ENCODE results near the gene PRSS57. TPM values are rescaled to one million over a fixed set of nuclear protein-coding genes. Genes with fewer than 3 reads are reported as not detected.
A peak's percentile ranks its signal among the peaks of the same experiment; 100 is the strongest.

Gene PRSS57
- total RNA-seq, 2 experiments from 2014 or later: not detected

DNA sequence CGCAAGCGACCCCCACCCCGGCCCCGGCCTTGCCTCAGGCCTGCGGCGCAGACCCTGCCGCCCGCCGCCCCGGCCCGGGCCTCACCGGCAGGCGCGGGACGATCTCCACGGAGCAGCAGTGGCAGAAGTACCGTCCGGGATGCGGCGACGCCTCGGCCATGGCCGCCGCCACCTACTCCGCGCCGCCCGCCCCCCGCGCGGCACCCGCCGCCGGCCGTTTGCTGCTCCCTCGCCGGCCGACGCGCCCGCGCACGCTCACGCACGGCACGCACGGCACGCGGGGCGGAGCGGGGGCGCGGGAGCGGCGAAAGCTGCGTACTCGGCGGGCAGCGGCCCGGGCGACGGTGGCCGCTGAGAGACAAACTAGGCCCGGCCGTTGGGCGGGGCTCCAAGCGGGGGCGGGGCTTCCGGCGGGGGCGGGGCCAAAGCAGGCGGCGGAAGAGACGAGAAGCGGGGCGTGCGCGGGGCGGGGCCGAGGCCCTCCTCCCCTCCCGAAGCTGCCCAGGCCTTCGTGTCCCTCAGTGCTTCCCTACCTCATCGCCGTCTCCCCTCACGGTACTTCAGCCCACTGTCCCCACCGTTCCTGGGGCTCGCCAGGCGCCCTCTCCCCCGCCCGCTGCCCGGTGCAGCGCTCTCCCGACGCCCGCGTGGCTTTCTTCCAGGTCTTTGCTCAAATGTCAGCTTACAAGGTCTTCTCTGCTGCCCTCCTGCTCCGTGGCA is 32.1 kb downstream of the PRSS57 start, which contains the start of gene RNF126:
Gene RNF126, minus strand, starts transcription at position 253 of the 720 bp plus-strand sequence. Its CDS starts 93 bp downstream, at position 160.
- POLR2A ChIA-PET: interaction anchor here (1.0 to 1.8 kb wide), 2 partner anchors 18 to 136 kb away, joined by 5 to 7 read pairs; no protein-coding TSS in a partner anchor

DNA sequence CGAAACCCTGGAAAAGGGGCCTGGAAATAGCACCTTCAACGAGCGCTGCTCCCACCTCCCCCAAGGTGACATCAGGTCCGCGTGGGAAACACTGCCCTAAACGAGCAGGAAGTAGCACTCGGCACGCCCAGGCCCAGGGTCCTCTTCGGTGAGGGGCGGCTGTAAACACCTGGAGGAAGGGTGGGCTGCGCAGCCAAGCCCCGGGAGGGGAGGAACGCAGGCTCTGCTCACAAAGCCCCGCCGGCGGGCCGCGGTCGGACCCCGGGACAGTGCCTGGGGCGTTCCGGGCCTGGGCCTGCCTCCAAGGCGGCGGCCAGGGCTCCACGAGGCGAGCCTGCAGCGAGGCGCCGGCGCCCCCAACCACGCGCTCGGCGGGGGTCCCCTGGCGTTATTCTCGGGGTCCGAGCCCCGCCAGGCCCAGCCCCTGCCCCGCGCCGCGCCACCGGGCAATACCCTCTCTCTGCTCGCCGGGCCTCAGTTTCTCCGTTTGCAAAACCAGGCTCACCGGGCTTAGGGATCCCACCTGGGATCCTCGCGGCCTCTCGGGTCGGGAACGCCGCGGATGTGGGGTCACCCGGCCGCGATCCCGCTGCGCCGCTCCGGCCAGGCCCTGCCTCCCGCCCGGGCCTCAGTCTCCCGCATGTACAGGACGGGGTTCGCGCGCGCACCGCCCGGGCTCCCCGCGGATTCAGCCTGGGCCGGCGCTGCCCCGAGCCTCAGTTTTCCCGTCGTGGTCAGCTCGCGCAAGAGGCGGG is 32.9 kb downstream of the PRSS57 start:
- Mint-ChIP-seq H3K27ac (peak overlapping the region; percentile 95), H3K27me3 (no peaks in the 10 kb centered on the region), H3K9me3 (ENCODE audit: low read depth) (no peaks in the 10 kb centered on the region), H3K4me3 (peak overlapping the region; percentile 96), H3K4me1 (peaks cover 42% of the 10 kb centered on the region), H3K36me3 (ENCODE audit: low read depth) (peaks cover 15% of the 10 kb centered on the region)
- ChIA-PET CTCF (interaction anchor here (0.6 to 1.7 kb wide), 2 partner anchors 71 to 72 kb away, joined by 3 to 13 read pairs; no protein-coding TSS in a partner anchor), POLR2A (interaction anchor here (1.0 to 1.8 kb wide), 2 partner anchors 18 to 137 kb away, joined by 5 to 7 read pairs; no protein-coding TSS in a partner anchor)
- intact Hi-C loops (cut with DNase I, micrococcal nuclease): loop anchor here (1.0 to 5.0 kb wide), 9 partner anchors 90 to 586 kb away; partner anchors contain the start of genes BSG (in 1 of the 2), MIDN (in 1 of the 2), PTBP1 (in 1 of the 2) and RNU6-2 (in 1 of the 2)
- DNase-seq (peak; percentile 85), ATAC-seq (peak; percentile 35)

More for the DNA sequence above, 32.1 kb downstream of the PRSS57 start, which contains the start of gene RNF126:
- Mint-ChIP-seq H3K27ac (peak within 1 kb of the TSS; percentile 95), H3K4me3 (peak within 1 kb of the TSS; percentile 96), H3K27me3 (no peaks in the 10 kb centered on the region), H3K36me3 (ENCODE audit: low read depth) (peaks cover 15% of the 10 kb centered on the region), H3K9me3 (ENCODE audit: low read depth) (no peaks in the 10 kb centered on the region), H3K4me1 (peaks cover 37% of the 10 kb centered on the region)
- CTCF ChIA-PET: interaction anchor here (0.6 to 1.7 kb wide), 5 partner anchors 17 to 261 kb away, joined by 3 to 13 read pairs (median 3); no protein-coding TSS in a partner anchor
- DNase-seq: peak; percentile 98
- intact Hi-C loops (cut with DNase I, micrococcal nuclease): loop anchor here (1.0 to 5.0 kb wide), 17 partner anchors 17 to 612 kb away; partner anchors contain the start of genes BSG (in 2 of the 2), PTBP1 (in 2 of the 2), CDC34 (in 1 of the 2) and FAM174C (in 1 of the 2)
- peak; percentile 49 for ATAC-seq

DNA sequence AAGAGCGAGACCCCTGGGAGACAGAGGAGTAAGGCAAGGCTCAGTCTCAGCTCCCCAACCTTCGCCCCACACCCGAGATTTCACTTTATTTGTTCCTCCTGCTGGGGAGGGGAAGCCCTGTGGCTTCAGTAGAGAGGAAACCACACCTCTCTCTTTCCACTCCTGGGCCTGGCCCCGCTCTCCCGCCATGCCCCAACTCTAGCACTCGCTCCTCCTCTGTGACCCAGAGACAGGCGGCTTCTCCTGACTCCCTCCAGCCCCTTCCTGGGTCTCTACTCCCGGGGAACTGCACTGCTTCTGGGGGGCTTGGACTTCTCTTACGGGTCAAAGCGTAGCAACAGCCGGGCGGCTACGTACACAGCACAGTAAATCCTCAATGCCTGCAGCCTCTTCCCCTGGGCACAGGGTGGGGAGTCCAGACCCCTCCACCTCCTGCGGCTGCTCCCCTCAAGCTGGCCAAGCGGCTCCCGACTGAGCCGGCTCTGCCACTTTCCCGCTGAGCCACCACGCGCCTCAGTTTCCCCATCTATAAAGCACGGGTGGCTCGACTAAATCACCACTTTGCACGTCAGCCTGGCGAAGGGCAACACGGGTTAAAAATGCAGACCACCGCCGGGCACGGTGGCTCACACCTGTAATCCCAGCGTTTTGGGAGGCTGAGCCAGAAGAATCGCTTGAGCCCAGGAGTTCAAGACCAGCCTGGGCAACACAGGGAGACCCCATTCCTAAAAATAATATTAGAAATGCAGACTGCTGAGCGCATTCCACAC is 33.6 kb downstream of the PRSS57 start:
- POLR2A ChIA-PET: interaction anchor here (1.0 to 1.7 kb wide), 2 partner anchors 50 to 87 kb away, joined by 3 to 8 read pairs; no protein-coding TSS in a partner anchor

GRCh38 chr19:660793-661426 is 34.3 kb downstream of the PRSS57 start:
- H3K27me3 Mint-ChIP-seq: no peaks in the 10 kb centered on the region
- intact Hi-C loops (cut with DNase I, micrococcal nuclease): loop anchor here (1.0 to 5.0 kb wide), 6 partner anchors 28 to 511 kb away; partner anchors contain the start of genes BSG (in 1 of the 2), POLRMT (in 1 of the 2), PTBP1 (in 1 of the 2) and SBNO2 (in 1 of the 2)
- DNase-seq (no peak), ATAC-seq (no peak)
- peak overlapping the region; percentile 95 for H3K27ac Mint-ChIP-seq
- no peaks in the 10 kb centered on the region for H3K9me3 Mint-ChIP-seq (ENCODE audit: low read depth)
- peak overlapping the region; percentile 96 for H3K4me3 Mint-ChIP-seq
- POLR2A ChIA-PET: interaction anchor here (0.5 to 1.7 kb wide), 4 partner anchors 20 to 498 kb away, joined by 3 to 8 read pairs (median 3); no protein-coding TSS in a partner anchor
- peaks cover 20% of the 10 kb centered on the region for H3K36me3 Mint-ChIP-seq (ENCODE audit: low read depth)
- CTCF ChIA-PET: interaction anchor here (0.7 kb wide), 1 partner anchor 24 kb away, joined by 4 read pairs; no protein-coding TSS in a partner anchor
- peaks cover 51% of the 10 kb centered on the region for H3K4me1 Mint-ChIP-seq

More for the DNA sequence above, 33.6 kb downstream of the PRSS57 start:
- H3K27ac Mint-ChIP-seq: peak overlapping the region; percentile 95
- CTCF ChIA-PET: interaction anchor here (0.6 to 0.7 kb wide), 2 partner anchors 25 to 73 kb away, joined by 3 to 4 read pairs; no protein-coding TSS in a partner anchor
- peaks cover 47% of the 10 kb centered on the region for H3K4me1 Mint-ChIP-seq
- H3K9me3 Mint-ChIP-seq (ENCODE audit: low read depth): no peaks in the 10 kb centered on the region
- peak overlapping the region; percentile 96 for H3K4me3 Mint-ChIP-seq
- intact Hi-C loops (cut with DNase I, micrococcal nuclease): loop anchor here (1.0 to 5.0 kb wide), 10 partner anchors 28 to 587 kb away; partner anchors contain the start of genes BSG (in 1 of the 2), MIDN (in 1 of the 2), POLRMT (in 1 of the 2) and PTBP1 (in 1 of the 2)
- ATAC-seq (peak; percentile 50), DNase-seq (peak; percentile 81)
- H3K36me3 Mint-ChIP-seq (ENCODE audit: low read depth): peaks cover 15% of the 10 kb centered on the region
- H3K27me3 Mint-ChIP-seq: no peaks in the 10 kb centered on the region

DNA sequence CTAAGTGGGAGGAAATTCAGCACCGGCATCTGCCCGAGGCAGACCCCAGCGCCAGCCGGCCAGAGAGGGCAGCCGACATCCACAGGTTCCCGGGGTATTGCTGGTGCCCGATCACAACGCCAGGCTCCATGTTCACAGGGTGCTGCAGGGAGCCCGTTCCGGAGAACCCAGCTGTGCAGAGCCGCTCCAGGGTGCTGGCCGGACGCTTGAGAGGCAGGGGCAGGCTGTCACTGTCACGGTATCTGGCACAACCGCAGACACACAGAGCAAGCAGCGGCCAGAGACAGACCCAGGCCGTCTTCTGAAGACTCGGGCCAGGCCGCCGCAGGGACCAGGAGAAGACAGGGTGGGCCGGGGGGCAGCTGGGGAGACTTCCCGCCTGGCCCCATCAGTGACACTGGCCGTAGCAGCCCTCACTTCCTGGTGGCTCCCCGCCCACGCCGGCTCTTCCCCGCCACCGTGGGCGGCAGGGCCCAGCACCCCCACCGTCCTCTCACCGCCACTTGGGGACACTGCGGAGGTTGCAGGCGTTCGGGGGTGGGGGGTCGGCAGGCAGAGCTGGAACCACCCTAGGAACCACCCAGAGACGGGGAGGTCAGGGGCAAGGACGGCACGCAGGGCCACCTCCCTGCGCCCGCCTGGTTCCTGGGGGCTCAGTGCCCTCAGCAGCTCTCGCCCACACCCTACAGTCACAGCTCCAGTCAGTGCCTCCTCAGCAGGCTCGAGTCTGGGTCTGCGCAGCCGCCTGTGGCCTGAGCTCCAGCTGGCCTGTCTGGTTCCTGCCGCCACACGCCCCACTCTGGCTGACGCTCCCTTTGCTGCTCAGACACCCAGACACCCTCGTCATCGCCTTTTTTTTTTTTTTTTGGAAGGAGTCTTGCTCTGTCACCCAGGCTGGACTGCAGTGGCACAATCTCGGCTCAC is 36.1 kb downstream of the PRSS57 start:
- H3K27ac Mint-ChIP-seq: peak overlapping the region; percentile 95
- peak; percentile 48 for DNase-seq
- no peaks in the 10 kb centered on the region for H3K27me3 Mint-ChIP-seq
- POLR2A ChIA-PET: no interaction called here
- CTCF ChIA-PET: interaction anchor here (0.6 kb wide), 1 partner anchor 148 kb away, joined by 4 read pairs; no protein-coding TSS in a partner anchor
- H3K4me3 Mint-ChIP-seq: peak overlapping the region; percentile 96
- H3K9me3 Mint-ChIP-seq (ENCODE audit: low read depth): no peaks in the 10 kb centered on the region
- intact Hi-C loops (cut with DNase I, micrococcal nuclease): no loop called here
- peaks cover 32% of the 10 kb centered on the region for H3K36me3 Mint-ChIP-seq (ENCODE audit: low read depth)
- peaks cover 55% of the 10 kb centered on the region for H3K4me1 Mint-ChIP-seq
- ATAC-seq: no peak

DNA sequence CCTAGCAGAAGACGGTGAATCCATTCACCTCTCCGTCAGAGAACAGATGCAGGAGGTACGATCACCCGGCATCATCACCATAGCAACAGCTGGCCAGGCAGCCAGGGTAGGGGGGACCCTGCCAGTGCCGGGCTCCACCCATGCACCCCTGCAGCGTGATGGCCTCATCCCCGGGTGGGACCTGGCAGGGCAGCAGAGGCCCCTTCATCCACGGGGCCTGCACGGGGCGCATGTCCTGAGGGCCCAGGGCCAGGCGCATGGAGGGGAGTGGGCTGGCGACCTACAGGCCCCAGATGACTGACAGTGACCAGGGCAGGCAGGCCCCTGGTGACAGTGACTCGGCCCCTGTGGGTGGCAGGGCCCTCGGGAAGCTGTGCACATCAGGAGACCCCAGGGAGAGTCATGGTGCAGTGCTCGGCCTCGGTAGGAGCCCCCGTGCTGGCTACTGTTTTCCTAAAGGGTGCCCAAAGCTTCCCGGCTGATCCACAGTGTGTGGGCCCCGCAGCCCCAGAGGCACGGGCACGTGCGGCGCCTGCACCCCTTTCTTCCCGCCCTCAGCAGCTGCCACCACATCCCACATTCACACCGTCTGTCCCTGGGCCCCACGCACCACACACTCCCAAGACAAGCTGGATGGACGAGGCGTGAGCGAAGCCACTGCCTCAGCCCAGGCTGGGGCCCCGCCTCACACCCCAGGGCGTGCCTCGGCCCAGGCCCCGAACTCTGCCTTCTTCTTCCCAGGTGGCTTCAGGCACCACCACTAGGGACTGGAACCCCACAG is 37.0 kb downstream of the PRSS57 start:
- ATAC-seq: no peak
- peaks cover 33% of the 10 kb centered on the region for H3K36me3 Mint-ChIP-seq (ENCODE audit: low read depth)
- DNase-seq: no peak
- H3K4me1 Mint-ChIP-seq: peaks cover 51% of the 10 kb centered on the region
- H3K27me3 Mint-ChIP-seq: no peaks in the 10 kb centered on the region
- CTCF ChIA-PET: no interaction called here
- no peak overlapping the region for H3K4me3 Mint-ChIP-seq
- no peak overlapping the region for H3K27ac Mint-ChIP-seq
- intact Hi-C loops (cut with DNase I, micrococcal nuclease): no loop called here
- POLR2A ChIA-PET: no interaction called here
- no peaks in the 10 kb centered on the region for H3K9me3 Mint-ChIP-seq (ENCODE audit: low read depth)

DNA sequence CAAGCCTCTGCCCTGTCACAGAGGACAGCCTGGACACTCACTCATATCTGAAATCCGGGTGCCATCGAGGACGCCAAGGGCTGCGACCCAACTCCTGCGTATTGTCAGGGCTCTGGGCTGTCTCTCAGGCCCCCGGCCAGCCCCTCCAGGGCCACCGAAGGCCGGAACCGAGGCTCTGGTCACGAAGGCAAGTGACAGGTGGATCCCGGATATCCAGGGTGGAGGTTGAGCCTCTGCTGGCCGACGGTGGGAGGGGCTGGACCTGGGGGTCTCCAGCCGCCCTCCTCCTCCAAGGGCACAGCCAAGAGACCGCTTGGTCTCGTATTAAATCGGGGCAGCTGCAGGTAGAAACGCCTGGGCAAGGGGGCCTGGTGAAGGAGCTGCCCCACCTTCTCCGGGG is 37.6 kb downstream of the PRSS57 start:
- ATAC-seq: no peak
- DNase-seq: no peak
- intact Hi-C loops (cut with DNase I, micrococcal nuclease): loop anchor here in 1 of 2 experiments (2.0 kb wide), 1 partner anchor 75 kb away; no protein-coding TSS in a partner anchor
- peaks cover 36% of the 10 kb centered on the region for H3K36me3 Mint-ChIP-seq (ENCODE audit: low read depth)
- H3K9me3 Mint-ChIP-seq (ENCODE audit: low read depth): no peaks in the 10 kb centered on the region
- peaks cover 51% of the 10 kb centered on the region for H3K4me1 Mint-ChIP-seq
- H3K27ac Mint-ChIP-seq: no peak overlapping the region
- no peak overlapping the region for H3K4me3 Mint-ChIP-seq
- ChIA-PET POLR2A (no interaction called here), CTCF (no interaction called here)
- H3K27me3 Mint-ChIP-seq: no peaks in the 10 kb centered on the region

DNA sequence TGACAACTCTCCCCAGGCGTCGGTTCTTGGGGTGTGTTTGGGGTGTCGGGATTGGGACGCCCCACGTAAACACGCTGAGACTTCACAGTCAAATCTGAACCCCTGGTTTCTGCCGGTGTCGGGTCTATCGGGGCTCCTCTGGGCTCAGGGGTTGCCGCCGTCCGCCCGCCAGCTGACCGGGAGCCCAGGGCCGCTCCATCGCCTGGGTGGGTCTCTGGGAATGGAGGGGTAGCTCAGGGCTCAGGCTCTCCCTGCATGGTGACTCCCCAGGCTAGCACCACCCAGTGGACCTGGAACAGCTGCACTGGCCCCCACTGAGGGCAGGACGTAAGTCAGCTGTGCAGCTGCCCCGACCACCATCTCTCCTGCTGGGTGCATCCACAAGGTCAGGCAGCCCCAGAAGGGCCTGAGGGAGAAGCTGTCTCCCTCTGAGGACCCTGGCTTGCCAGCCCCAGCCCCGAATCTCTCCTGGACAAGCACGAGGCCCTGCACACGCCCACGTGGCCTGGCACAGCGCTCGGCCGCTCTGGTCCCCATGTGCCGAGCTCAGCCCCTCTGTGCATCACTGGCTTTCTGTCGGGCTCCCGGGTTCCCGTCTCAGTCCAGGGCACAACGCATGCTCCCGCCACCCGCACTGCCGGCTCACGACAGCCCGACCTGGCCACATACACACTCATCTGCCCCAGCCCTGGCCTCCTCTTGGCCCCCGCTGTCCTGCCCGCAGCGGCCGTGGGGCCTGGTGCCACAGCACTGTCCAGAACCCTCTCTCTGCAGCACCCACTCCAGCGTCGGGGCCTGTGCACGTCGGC is 38.3 kb downstream of the PRSS57 start:
- CTCF ChIA-PET: interaction anchor here (0.6 to 1.0 kb wide), 2 partner anchors 124 to 823 kb away, joined by 3 read pairs; no protein-coding TSS in a partner anchor
- Mint-ChIP-seq H3K27me3 (no peaks in the 10 kb centered on the region), H3K9me3 (ENCODE audit: low read depth) (no peaks in the 10 kb centered on the region), H3K4me3 (no peak overlapping the region), H3K36me3 (ENCODE audit: low read depth) (peaks cover 35% of the 10 kb centered on the region), H3K27ac (no peak overlapping the region), H3K4me1 (peaks cover 51% of the 10 kb centered on the region)
- ATAC-seq (no peak), DNase-seq (no peak)
- intact Hi-C loops (cut with DNase I, micrococcal nuclease): loop anchor here in 1 of 2 experiments (2.0 kb wide), 1 partner anchor 74 kb away; no protein-coding TSS in a partner anchor
- POLR2A ChIA-PET: interaction anchor here (0.6 kb wide), 1 partner anchor 19 kb away, joined by 3 read pairs; no protein-coding TSS in a partner anchor

Data from activated CD4-positive, alpha-beta T cell treated with anti-CD3 and anti-CD28 coated beads for 36 hours (primary cell).